Retinal pigment epithelial cell (primary cell): ENCODE results near the gene CST2.
"Not testable (repeated sequence)": the region's sequence is repeated elsewhere in the genome, so short reads cannot be mapped to it uniquely, and the experiment has no call there.

Source experiments
- DNase-seq: peaks from one replicate; pipeline ENCODE4 v3.0.0-alpha.2; 2010; ENCODE audit warnings: low read depth
- H3K4me3 ChIP-seq: 2 replicates; pipeline ENCODE4 v1.5.1; 2011; ENCODE audit warnings: mild to moderate bottlenecking, low read length, control low read depth, moderate library complexity
- CTCF ChIP-seq: conservative IDR thresholded peaks from 2 replicates; pipeline ENCODE4 v1.5.1; 2011; ENCODE audit warnings: low read depth, low read length, control low read depth, inconsistent platforms

Gene CST2

GRCh38 chr20:23835716-23836115 lies 9.2 kb upstream of the CST2 start:
- TF ChIP-seq CTCF = no peak
- DNase-seq = no peak
- H3K4me3 ChIP-seq = no peak overlapping the region

GRCh38 chr20:23832775-23833513 lies 6.4 kb upstream of the CST2 start:
- no peak for TF ChIP-seq CTCF
- H3K4me3 ChIP-seq = no peak overlapping the region
- no peak for DNase-seq

GRCh38 chr20:23831961-23832360 lies 5.4 kb upstream of the CST2 start:
- DNase-seq, H3K4me3 ChIP-seq: not testable (repeated sequence)

GRCh38 chr20:23823621-23824324 lies 2.8 kb downstream of the CST2 start:
- H3K4me3 ChIP-seq = no peak overlapping the region
- no peak for DNase-seq
- TF ChIP-seq CTCF = no peak

GRCh38 chr20:23823111-23823510 lies 3.4 kb downstream of the CST2 start:
- DNase-seq = no peak
- no peak overlapping the region for H3K4me3 ChIP-seq
- no peak for TF ChIP-seq CTCF

- no peak for DNase-seq
- no peak overlapping the region for H3K4me3 ChIP-seq
- TF ChIP-seq CTCF = no peak
Measured at GRCh38 chr20:23820493-23820892, 6.0 kb downstream of the CST2 start.

GRCh38 chr20:23811559-23811958 lies 15.0 kb downstream of the CST2 start:
- H3K4me3 ChIP-seq, DNase-seq: not testable (repeated sequence)

GRCh38 chr20:23810349-23810748 lies 16.2 kb downstream of the CST2 start:
- not testable (repeated sequence) for DNase-seq

GRCh38 chr20:23800865-23801264 lies 25.7 kb downstream of the CST2 start:
- TF ChIP-seq CTCF = no peak
- no peak overlapping the region for H3K4me3 ChIP-seq
- DNase-seq = no peak

More at GRCh38 chr20:23810349-23810748, 16.2 kb downstream of the CST2 start:
- not testable (repeated sequence) for H3K4me3 ChIP-seq
